Lower leg skin (tissue), 3 donors: ENCODE data around the gene ARHGEF33.

Experiments
- CTCF ChIP-seq, 3 donors: fragments of 450-650 bp; IDR thresholded peaks; one replicate each; pipeline ENCODE4 v1.5.1; 2016; ENCODE audit warnings: antibody characterized with exemption in 3 of 3, mild to moderate bottlenecking in 3 of 3, moderate library complexity in 2 of 3
- POLR2A ChIP-seq, 2 donors: fragments of 450-650 bp; IDR thresholded peaks; one replicate each; pipeline ENCODE4 v1.6.1; 2016 to 2017; ENCODE audit warnings: antibody characterized with exemption in 2 of 2, mild to moderate bottlenecking in 1 of 2, moderate library complexity in 1 of 2

- TF ChIP-seq CTCF (IDR thresholded peaks at IDR 0.05) (no peak), POLR2A (IDR thresholded peaks at IDR 0.05) (no peak)
These were observed 32.7 kb downstream of the ARHGEF33 start for GRCh38 chr2:38922389-38922788.
